K562 (cell line): Measurements from ENCODE around the gene ZNF655. TPM values are rescaled to one million over a fixed set of nuclear protein-coding genes. Genes with fewer than 3 reads are reported as not detected.

Source experiments
- AFF1 ChIP-seq, 2 experiments: fragments of 450-650 bp; IDR thresholded peaks; 2 replicates each; pipeline ENCODE4 v1.6.1; 2018; ENCODE audit warnings: mild to moderate bottlenecking in 2 of 2, low read depth in 1 of 2; ENCODE audit not compliant: partially characterized antibody in 2 of 2
- BRD4 ChIP-seq: fragments of 200-600 bp; sonication (generic); IDR thresholded peaks from 2 replicates; pipeline ENCODE4 v1.6.1; 2017; ENCODE audit warnings: inconsistent platforms
- CLOCK ChIP-seq: fragments of 250-450 bp; sonication (Bioruptor Pico); IDR thresholded peaks from 2 replicates; pipeline ENCODE4 v1.4.0; 2020; ENCODE audit warnings: mild to moderate bottlenecking, moderate library complexity, borderline replicate concordance
- ESRRA ChIP-seq: fragments of 450-650 bp; IDR thresholded peaks from 2 replicates; pipeline ENCODE4 v1.6.1; 2014; ENCODE audit warnings: low read depth, mild to moderate bottlenecking, moderate library complexity, borderline replicate concordance
- FOXK1 ChIP-seq: sonication (generic); formaldehyde crosslinking; IDR thresholded peaks from 2 replicates; pipeline ENCODE4 v1.8.0; 2022; ENCODE audit warnings: missing genetic modification reagents, mild to moderate bottlenecking, borderline replicate concordance
- GABPB2 ChIP-seq: fragments of 250-450 bp; sonication (Bioruptor Pico); conservative IDR thresholded peaks from 2 replicates; pipeline ENCODE4 v1.5.1; 2021; ENCODE audit warnings: mild to moderate bottlenecking
- MEIS2 ChIP-seq: fragments of 450-650 bp; IDR thresholded peaks from 2 replicates; pipeline ENCODE4 v1.6.1; 2014; ENCODE audit warnings: mild to moderate bottlenecking; ENCODE audit not compliant: partially characterized antibody
- RAD51 ChIP-seq: fragments of 450-650 bp; IDR thresholded peaks from 2 replicates; pipeline ENCODE4 v1.7.1; 2016; ENCODE audit warnings: low read depth, mild to moderate bottlenecking, borderline replicate concordance
- STAG1 ChIP-seq: sonication (generic); formaldehyde crosslinking; IDR thresholded peaks from 2 replicates; pipeline ENCODE4 v1.5.0; 2020; ENCODE audit warnings: missing genetic modification reagents, borderline replicate concordance
- TBL1XR1 ChIP-seq, 2 experiments: IDR thresholded peaks; 2 replicates each; pipeline ENCODE4 v1.6.1; 2012; ENCODE audit warnings: improper control_type of control experiment in 2 of 2, low read length in 2 of 2, mild to moderate bottlenecking in 1 of 2
- ZBTB33 ChIP-seq: sonication (generic); formaldehyde crosslinking; IDR thresholded peaks from 2 replicates; pipeline ENCODE4 v1.8.1; 2023; ENCODE audit warnings: mild to moderate bottlenecking, missing genetic modification reagents
- ZNF121 ChIP-seq: sonication (generic); formaldehyde crosslinking; conservative IDR thresholded peaks from 2 replicates; pipeline ENCODE4 v1.8.0; 2022; ENCODE audit warnings: missing genetic modification reagents
- ZNF347 ChIP-seq: fragments of 450-650 bp; formaldehyde crosslinking; IDR thresholded peaks from 2 replicates; pipeline ENCODE4 v1.4.0; 2020; ENCODE audit warnings: low read depth, mild to moderate bottlenecking, moderate library complexity
- ZNF644 ChIP-seq: fragments of 200-800 bp; sonication (Bioruptor generic); IDR thresholded peaks from 2 replicates; pipeline ENCODE4 v1.6.1; 2016; ENCODE audit warnings: low read depth, missing genetic modification characterization, missing compliant biosample characterization
- ZNF740 ChIP-seq, 3 experiments: fragments of 200-800 bp in 1 of 3; sonication (Bioruptor generic) in 1 of 3; sonication (generic) in 1 of 3; formaldehyde crosslinking in 1 of 3; IDR thresholded peaks; 2 replicates each; pipeline versions ENCODE4 v1.6.1 to v1.8.0; 2016 to 2022; ENCODE audit warnings: mild to moderate bottlenecking in 2 of 3, missing compliant biosample characterization in 2 of 3, missing genetic modification characterization in 2 of 3, missing genetic modification reagents in 1 of 3
- ZNF77 ChIP-seq: fragments of 250-450 bp; sonication (Bioruptor Pico); IDR thresholded peaks from 2 replicates; pipeline ENCODE4 v1.5.0; 2020
- polyA plus RNA-seq, 8 experiments: library from polyadenylated mRNA; depleted of rRNA in 4 of 8; stranded (reverse) in 5 of 8; unstranded in 3 of 8; fragments of >200 nt; fragmentation: Nextera tagmentation in 2 of 8; fragmentation: Illumina TruSeq in 1 of 8; extraction: Ambion mirVana in 2 of 8; extraction: Trizol in 1 of 8; gene quantifications; 2 replicates each; pipeline versions ENCODE4 v1.2.1 to v1.2.3, GENCODE V29; 2011 to 2014; ENCODE audit warnings: inconsistent platforms in 1 of 8, missing spikeins in 1 of 8
- total RNA-seq, 7 experiments: library from RNA; depleted of rRNA in 6 of 7; stranded (reverse); fragments of >200 nt in 6 of 7; fragmentation: Illumina TruSeq in 2 of 7; extraction: Trizol in 2 of 7; gene quantifications; 2 replicates each; pipeline versions ENCODE4 v1.2.1 to v1.2.3, GENCODE V29; 2011 to 2021; ENCODE audit warnings: low replicate concordance in 1 of 7

ZNF655 gene
- total and polyA plus RNA-seq, 9 of the 15 experiments (the other 6 are each of a cell fraction or from before 2014, with no cell fraction given) = 25.7 to 130 (median 95.2) TPM

GRCh38 chr7:99558306-99559174 is at the start of gene ZNF655 (continued):
- TF ChIP-seq ZNF347 (CRISPR knock-in tag) (no peak), ZNF121 (CRISPR knock-in tag) (0 out of 2 replicates have a peak, but pooled peaks have one; percentile 3), STAG1 (peak; percentile 33; the same call in 1 of the 2 replicates), AFF1 (IDR thresholded peaks at IDR 0.05; ENCODE audit: low read depth in 1 of 2, partially characterized antibody in 2 of 2) (no peak), ZBTB33 (CRISPR knock-in tag) (no peak), ZNF77 (CRISPR knock-in tag) (no peak), ZNF740 (CRISPR knock-in tag; IDR thresholded peaks at IDR 0.05) (peak; percentile 78; the same call in 1 of the 2 replicates), ZNF740 (tag; IDR thresholded peaks at IDR 0.05) (peak in 1 of 2 experiments; percentile 72; a peak in 1 of 4 replicates), FOXK1 (CRISPR knock-in tag) (peak; percentile 9; the same call in 1 of the 2 replicates), TBL1XR1 (IDR thresholded peaks at IDR 0.05; ENCODE audit: low read length in 2 of 2) (peak; percentile 23 to 26; a peak in 2 of 4 replicates), BRD4 (peak; percentile 91; the same call in 1 of the 2 replicates), MEIS2 (peak; percentile 35), RAD51 (no peak), ESRRA (peak; percentile 65), CLOCK (CRISPR knock-in tag) (no peak), GABPB2 (CRISPR knock-in tag) (no peak), ZNF644 (tag) (no peak)
